AG09309 (cell line): ENCODE data around the gene MDM1.

Source experiments
- DNase-seq: peaks from one replicate; pipeline ENCODE4 v3.0.0-alpha.2; 2010; ENCODE audit warnings: low read depth
- H3K4me3 ChIP-seq: 2 replicates; pipeline ENCODE4 v1.5.1; 2011; ENCODE audit warnings: mild to moderate bottlenecking, low read depth, low read length, moderate library complexity; ENCODE audit not compliant: control insufficient read depth
- CTCF ChIP-seq: IDR thresholded peaks from 2 replicates; pipeline ENCODE4 v1.5.1; 2011; ENCODE audit warnings: mild to moderate bottlenecking, low read depth, low read length, inconsistent platforms; ENCODE audit not compliant: insufficient read depth, control insufficient read depth; ENCODE audit errors: missing control alignments

Gene MDM1

DNA sequence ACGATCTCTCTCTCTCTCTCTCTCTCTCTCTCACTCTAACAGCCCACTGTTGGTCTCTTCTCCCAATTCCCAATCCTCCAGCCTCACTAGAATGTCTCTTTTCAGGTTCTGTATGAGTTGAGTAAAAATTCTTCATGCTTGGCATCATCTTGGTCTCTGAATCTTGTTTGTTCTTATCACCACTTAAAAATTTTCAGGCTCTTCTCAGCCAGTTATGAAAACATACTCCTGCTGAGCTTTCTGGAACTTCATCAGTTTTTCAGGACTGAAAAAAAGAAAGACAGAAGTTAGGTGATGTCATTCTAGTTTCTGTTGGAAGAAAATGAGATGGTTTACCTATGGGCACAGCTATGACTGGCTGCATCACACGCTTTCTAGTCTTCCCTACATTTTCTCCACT, 67.3 kb downstream of the MDM1 start:
- TF ChIP-seq CTCF = no peak
- H3K4me3 ChIP-seq = no peak overlapping the region
- DNase-seq = no peak

GRCh38 chr12:68264158-68264855, 67.9 kb downstream of the MDM1 start:
- no peak overlapping the region for H3K4me3 ChIP-seq
- DNase-seq = no peak
- no peak for TF ChIP-seq CTCF

GRCh38 chr12:68263366-68263765, 68.8 kb downstream of the MDM1 start:
- no peak overlapping the region for H3K4me3 ChIP-seq
- no peak for TF ChIP-seq CTCF
- DNase-seq = no peak

DNA sequence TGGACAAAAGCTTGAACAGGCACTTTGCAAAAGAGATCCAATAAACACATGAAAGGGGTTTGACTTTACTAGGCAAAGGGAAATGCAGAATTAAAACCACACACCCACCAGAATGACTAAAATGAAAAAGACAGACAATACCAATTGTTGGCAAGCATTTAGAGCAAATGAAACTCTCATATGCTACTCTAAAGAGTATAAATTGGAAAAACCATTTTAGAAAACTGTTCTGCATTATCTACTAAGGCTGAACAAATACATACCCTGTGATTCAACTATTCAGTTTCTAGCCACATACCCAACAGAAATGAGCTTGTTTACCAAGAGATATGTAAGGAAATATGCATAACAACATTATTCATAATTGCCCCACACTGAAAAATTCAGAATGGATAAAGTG, 70.3 kb downstream of the MDM1 start:
- H3K4me3 ChIP-seq = no peak overlapping the region
- no peak for TF ChIP-seq CTCF
- DNase-seq = no peak

- DNase-seq = no peak
- TF ChIP-seq CTCF = no peak
- no peak overlapping the region for H3K4me3 ChIP-seq
Measured at GRCh38 chr12:68260153-68260552, 72.0 kb downstream of the MDM1 start.

GRCh38 chr12:68259318-68259940, 72.7 kb downstream of the MDM1 start:
- no peak for DNase-seq
- TF ChIP-seq CTCF = no peak
- H3K4me3 ChIP-seq = no peak overlapping the region
